Erythroblast (primary cell): ENCODE results near the gene SESN1.

Experiments used
- GATA1 ChIP-seq: IDR thresholded peaks from 2 replicates; pipeline ENCODE4 v1.6.1; 2011; ENCODE audit warnings: low read depth, mild to moderate bottlenecking, control low read depth, low read length, moderate library complexity
- POLR2A ChIP-seq: IDR thresholded peaks from 2 replicates; pipeline ENCODE4 v1.6.1; 2011; ENCODE audit warnings: mild to moderate bottlenecking, low read length

- TF ChIP-seq POLR2A (no peak), GATA1 (no peak)
These were observed 139.2 kb downstream of the SESN1 start for GRCh38 chr6:108955329-108955949.
